Measurements from ENCODE around the gene CLEC18C. TPM values are rescaled to one million over a fixed set of nuclear protein-coding genes. Genes with fewer than 3 reads are reported as not detected.
A peak's percentile ranks its signal among the peaks of the same experiment; 100 is the strongest.
"Not testable (repeated sequence)": the region's sequence is repeated elsewhere in the genome, so short reads cannot be mapped to it uniquely, and the experiment has no call there.

The CLEC18C gene
- total RNA-seq, 1 experiment from 2014 or later, result 0.48 TPM

GRCh38 chr16:70190574-70190973 lies 17.0 kb downstream of the CLEC18C start:
- ATAC-seq; H3K4me3 Mint-ChIP-seq; H3K4me1 Mint-ChIP-seq; DNase-seq (ENCODE audit: low spot score); POLR2A ChIA-PET; H3K9me3 Mint-ChIP-seq; H3K27ac Mint-ChIP-seq; CTCF ChIA-PET; H3K27me3 Mint-ChIP-seq (ENCODE audit: low read depth); H3K36me3 Mint-ChIP-seq: not testable (repeated sequence)

- H3K4me3 Mint-ChIP-seq; DNase-seq (ENCODE audit: low spot score); H3K4me1 Mint-ChIP-seq; H3K27me3 Mint-ChIP-seq (ENCODE audit: low read depth); H3K9me3 Mint-ChIP-seq; H3K36me3 Mint-ChIP-seq; CTCF ChIA-PET; POLR2A ChIA-PET; H3K27ac Mint-ChIP-seq: not testable (repeated sequence)
- peak; percentile 60 for ATAC-seq
Observed at GRCh38 chr16:70196683-70197300, 23.2 kb downstream of the CLEC18C start.

- H3K4me1 Mint-ChIP-seq, POLR2A ChIA-PET: not testable (repeated sequence)
Observed at GRCh38 chr16:70197611-70198010, 24.0 kb downstream of the CLEC18C start.

GRCh38 chr16:70198230-70198629 lies 24.6 kb downstream of the CLEC18C start:
- ATAC-seq; H3K27ac Mint-ChIP-seq; H3K4me1 Mint-ChIP-seq; DNase-seq (ENCODE audit: low spot score); CTCF ChIA-PET; POLR2A ChIA-PET; H3K9me3 Mint-ChIP-seq; H3K36me3 Mint-ChIP-seq; H3K27me3 Mint-ChIP-seq (ENCODE audit: low read depth); H3K4me3 Mint-ChIP-seq: not testable (repeated sequence)

More at GRCh38 chr16:70197611-70198010, 24.0 kb downstream of the CLEC18C start:
- DNase-seq (ENCODE audit: low spot score); CTCF ChIA-PET; H3K27me3 Mint-ChIP-seq (ENCODE audit: low read depth); H3K36me3 Mint-ChIP-seq; H3K27ac Mint-ChIP-seq; H3K4me3 Mint-ChIP-seq; ATAC-seq; H3K9me3 Mint-ChIP-seq: not testable (repeated sequence)

GRCh38 chr16:70198666-70199065 lies 25.1 kb downstream of the CLEC18C start:
- ATAC-seq; CTCF ChIA-PET; POLR2A ChIA-PET; H3K4me3 Mint-ChIP-seq; H3K36me3 Mint-ChIP-seq; H3K27me3 Mint-ChIP-seq (ENCODE audit: low read depth); H3K4me1 Mint-ChIP-seq; H3K27ac Mint-ChIP-seq; DNase-seq (ENCODE audit: low spot score); H3K9me3 Mint-ChIP-seq: not testable (repeated sequence)

- CTCF ChIA-PET; POLR2A ChIA-PET; H3K4me1 Mint-ChIP-seq; DNase-seq (ENCODE audit: low spot score); H3K4me3 Mint-ChIP-seq; H3K9me3 Mint-ChIP-seq; H3K36me3 Mint-ChIP-seq; H3K27me3 Mint-ChIP-seq (ENCODE audit: low read depth); ATAC-seq; H3K27ac Mint-ChIP-seq: not testable (repeated sequence)
Observed at GRCh38 chr16:70199170-70199569, 25.6 kb downstream of the CLEC18C start.

GRCh38 chr16:70200063-70200462 lies 26.5 kb downstream of the CLEC18C start:
- DNase-seq (ENCODE audit: low spot score); CTCF ChIA-PET; ATAC-seq; H3K27ac Mint-ChIP-seq; POLR2A ChIA-PET; H3K27me3 Mint-ChIP-seq (ENCODE audit: low read depth); H3K4me1 Mint-ChIP-seq; H3K36me3 Mint-ChIP-seq; H3K4me3 Mint-ChIP-seq; H3K9me3 Mint-ChIP-seq: not testable (repeated sequence)
- TF ChIP-seq GTF2I (CRISPR knock-in tag; conservative IDR thresholded peaks at IDR 0.05), result 0 out of 2 replicates have a peak, but pooled peaks have one; percentile 48

- H3K4me1 Mint-ChIP-seq; ATAC-seq; H3K27me3 Mint-ChIP-seq (ENCODE audit: low read depth); H3K27ac Mint-ChIP-seq; CTCF ChIA-PET; DNase-seq (ENCODE audit: low spot score); H3K4me3 Mint-ChIP-seq; POLR2A ChIA-PET: not testable (repeated sequence)
- H3K36me3 Mint-ChIP-seq, result peaks cover 25% of the 10 kb centered on the region
- H3K9me3 Mint-ChIP-seq, result peaks cover 10% of the 10 kb centered on the region
Observed at GRCh38 chr16:70203508-70203907, 29.9 kb downstream of the CLEC18C start.

GRCh38 chr16:70204010-70204409 lies 30.4 kb downstream of the CLEC18C start:
- Mint-ChIP-seq H3K36me3 (peaks cover 25% of the 10 kb centered on the region), H3K9me3 (peaks cover 10% of the 10 kb centered on the region)
- POLR2A ChIA-PET; H3K4me1 Mint-ChIP-seq; DNase-seq (ENCODE audit: low spot score); ATAC-seq; H3K27ac Mint-ChIP-seq; CTCF ChIA-PET; H3K4me3 Mint-ChIP-seq; H3K27me3 Mint-ChIP-seq (ENCODE audit: low read depth): not testable (repeated sequence)

GRCh38 chr16:70204668-70205405 lies 31.2 kb downstream of the CLEC18C start:
- CTCF ChIA-PET; H3K4me3 Mint-ChIP-seq; POLR2A ChIA-PET; DNase-seq (ENCODE audit: low spot score); H3K4me1 Mint-ChIP-seq; ATAC-seq; H3K27ac Mint-ChIP-seq; H3K27me3 Mint-ChIP-seq (ENCODE audit: low read depth): not testable (repeated sequence)
- Mint-ChIP-seq H3K36me3 (peaks cover 29% of the 10 kb centered on the region), H3K9me3 (peaks cover 10% of the 10 kb centered on the region)

GRCh38 chr16:70206382-70206781 lies 32.8 kb downstream of the CLEC18C start:
- H3K27me3 Mint-ChIP-seq (ENCODE audit: low read depth); CTCF ChIA-PET; H3K4me3 Mint-ChIP-seq; H3K27ac Mint-ChIP-seq; ATAC-seq; DNase-seq (ENCODE audit: low spot score); POLR2A ChIA-PET; H3K4me1 Mint-ChIP-seq: not testable (repeated sequence)
- peaks cover 10% of the 10 kb centered on the region for H3K9me3 Mint-ChIP-seq
- peaks cover 34% of the 10 kb centered on the region for H3K36me3 Mint-ChIP-seq

- CTCF ChIA-PET, result not testable (repeated sequence)
- POLR2A ChIA-PET, result interaction anchor here (0.7 kb wide), 1 partner anchor 53 kb away, joined by 7 read pairs; no protein-coding TSS in a partner anchor
Observed at GRCh38 chr16:70218586-70218985, 45.0 kb downstream of the CLEC18C start.

More at GRCh38 chr16:70218586-70218985, 45.0 kb downstream of the CLEC18C start:
- not testable (repeated sequence) for H3K9me3 Mint-ChIP-seq; H3K27me3 Mint-ChIP-seq (ENCODE audit: low read depth); H3K4me1 Mint-ChIP-seq; DNase-seq (ENCODE audit: low spot score); ATAC-seq; H3K27ac Mint-ChIP-seq; H3K4me3 Mint-ChIP-seq
- peaks cover 21% of the 10 kb centered on the region for H3K36me3 Mint-ChIP-seq
